Mucosa of stomach (tissue), 1 donor: ENCODE results near the gene OR8G1.
"Not testable (repeated sequence)": the region's sequence is repeated elsewhere in the genome, so short reads cannot be mapped to it uniquely, and the experiment has no call there.

Experiments
- H3K27me3 ChIP-seq: one replicate; pipeline ENCODE4 v1.7.0; 2013; ENCODE audit warnings: mild to moderate bottlenecking, low read length; ENCODE audit not compliant: control insufficient read depth, insufficient read depth
- H3K36me3 ChIP-seq: one replicate; pipeline ENCODE4 v1.7.0; 2013; ENCODE audit warnings: low read length; ENCODE audit not compliant: control insufficient read depth, insufficient read depth
- H3K4me1 ChIP-seq: one replicate; pipeline ENCODE4 v1.7.0; 2013; ENCODE audit warnings: mild to moderate bottlenecking, low read length; ENCODE audit not compliant: control insufficient read depth, insufficient read depth
- H3K4me3 ChIP-seq: one replicate; pipeline ENCODE4 v1.7.0; 2013; ENCODE audit warnings: low read length
- H3K9ac ChIP-seq: one replicate; pipeline ENCODE4 v1.7.0; 2013; ENCODE audit warnings: mild to moderate bottlenecking, low read length, moderate library complexity
- H3K9me3 ChIP-seq: one replicate; pipeline ENCODE4 v1.7.0; 2013; ENCODE audit warnings: mild to moderate bottlenecking, low read length, moderate library complexity; ENCODE audit not compliant: control insufficient read depth
- donor health status: Pancreatic carcinoma.

Gene OR8G1

DNA sequence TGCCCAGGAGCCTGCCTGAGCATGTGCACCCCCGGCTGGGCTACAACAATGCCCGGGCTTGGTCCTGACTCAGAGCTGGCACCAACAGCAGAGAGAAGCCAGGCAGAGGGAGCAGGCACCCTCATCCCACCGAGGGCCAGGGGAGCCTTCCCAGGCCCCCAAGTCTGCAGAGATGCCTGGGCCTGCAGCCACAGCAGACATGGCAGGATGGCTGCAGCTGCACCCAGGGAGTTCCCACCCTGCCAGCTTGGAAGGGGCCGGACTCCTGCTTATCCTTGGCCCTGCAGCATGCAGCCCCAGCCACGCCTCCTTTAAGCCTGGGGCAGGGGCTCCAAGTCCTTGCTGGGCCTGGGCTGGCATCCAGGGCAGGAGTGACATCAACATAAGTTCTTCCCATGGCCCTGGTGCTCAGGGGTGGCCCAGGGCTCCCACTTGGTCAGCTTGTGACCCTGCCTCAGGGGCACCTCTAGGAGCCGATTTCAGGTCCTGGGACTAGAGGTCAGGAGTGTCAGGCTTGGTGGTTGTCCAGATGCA is 31.0 kb upstream of the OR8G1 start:
- Histone ChIP-seq H3K27me3 (no peaks in the 10 kb centered on the region), H3K9me3 (no peaks in the 10 kb centered on the region), H3K36me3 (no peaks in the 10 kb centered on the region), H3K4me1 (no peaks in the 10 kb centered on the region), H3K4me3 (no peak overlapping the region), H3K9ac (no peak overlapping the region)

GRCh38 chr11:124210421-124210820 is 30.5 kb upstream of the OR8G1 start:
- no peak overlapping the region for H3K4me3 ChIP-seq
- no peaks in the 10 kb centered on the region for H3K36me3 ChIP-seq
- H3K9me3 ChIP-seq: no peaks in the 10 kb centered on the region
- no peaks in the 10 kb centered on the region for H3K27me3 ChIP-seq
- H3K4me1 ChIP-seq: no peaks in the 10 kb centered on the region
- H3K9ac ChIP-seq: no peak overlapping the region

- Histone ChIP-seq H3K9ac (no peak overlapping the region), H3K27me3 (no peaks in the 10 kb centered on the region), H3K4me3 (no peak overlapping the region)
Observed at GRCh38 chr11:124211321-124211720, 29.6 kb upstream of the OR8G1 start.

GRCh38 chr11:124214027-124214426 is 26.9 kb upstream of the OR8G1 start:
- Histone ChIP-seq H3K9ac (no peak overlapping the region), H3K4me1 (no peaks in the 10 kb centered on the region), H3K9me3 (no peaks in the 10 kb centered on the region), H3K36me3 (no peaks in the 10 kb centered on the region), H3K4me3 (no peak overlapping the region), H3K27me3 (no peaks in the 10 kb centered on the region)

More at GRCh38 chr11:124211321-124211720, 29.6 kb upstream of the OR8G1 start:
- H3K4me1 ChIP-seq: no peaks in the 10 kb centered on the region
- no peaks in the 10 kb centered on the region for H3K36me3 ChIP-seq
- no peaks in the 10 kb centered on the region for H3K9me3 ChIP-seq

DNA sequence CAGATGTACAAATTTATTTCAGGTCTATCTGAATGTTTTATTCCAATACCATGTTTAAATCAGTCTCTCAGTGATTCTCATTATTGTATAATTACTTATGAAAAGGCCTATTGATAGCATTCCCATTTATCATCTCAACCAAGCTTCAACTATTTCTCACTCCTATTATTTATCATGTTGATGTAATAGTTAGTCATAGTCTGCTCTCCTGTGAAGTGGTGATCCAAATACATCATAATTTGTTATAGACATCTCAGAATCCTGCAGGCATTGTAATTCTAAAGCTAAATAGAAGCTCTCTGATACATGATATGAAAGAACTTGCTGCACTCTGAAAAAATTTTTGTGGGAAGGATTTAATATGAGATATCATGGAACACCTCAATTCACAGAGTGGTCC is 21.8 kb upstream of the OR8G1 start:
- Histone ChIP-seq H3K36me3 (no peaks in the 10 kb centered on the region), H3K9me3 (no peaks in the 10 kb centered on the region), H3K4me3 (no peak overlapping the region), H3K27me3 (no peaks in the 10 kb centered on the region), H3K4me1 (no peaks in the 10 kb centered on the region), H3K9ac (no peak overlapping the region)

GRCh38 chr11:124222407-124222806 is 18.5 kb upstream of the OR8G1 start:
- Histone ChIP-seq H3K4me1 (no peaks in the 10 kb centered on the region), H3K36me3 (no peaks in the 10 kb centered on the region), H3K4me3 (no peak overlapping the region), H3K27me3 (no peaks in the 10 kb centered on the region), H3K9me3 (no peaks in the 10 kb centered on the region), H3K9ac (no peak overlapping the region)

GRCh38 chr11:124224618-124225423 is 16.1 kb upstream of the OR8G1 start:
- not testable (repeated sequence) for H3K36me3 ChIP-seq, H3K9me3 ChIP-seq, H3K4me3 ChIP-seq, H3K9ac ChIP-seq, H3K4me1 ChIP-seq, H3K27me3 ChIP-seq

GRCh38 chr11:124225471-124225870 is 15.4 kb upstream of the OR8G1 start:
- Histone ChIP-seq H3K4me3 (no peak overlapping the region), H3K27me3 (no peaks in the 10 kb centered on the region), H3K9ac (no peak overlapping the region), H3K4me1 (no peaks in the 10 kb centered on the region), H3K36me3 (no peaks in the 10 kb centered on the region), H3K9me3 (no peaks in the 10 kb centered on the region)

GRCh38 chr11:124233376-124233775 is 7.5 kb upstream of the OR8G1 start:
- no peaks in the 10 kb centered on the region for H3K27me3 ChIP-seq
- no peaks in the 10 kb centered on the region for H3K36me3 ChIP-seq
- no peaks in the 10 kb centered on the region for H3K9me3 ChIP-seq
- no peak overlapping the region for H3K4me3 ChIP-seq
- no peak overlapping the region for H3K9ac ChIP-seq
- H3K4me1 ChIP-seq: no peaks in the 10 kb centered on the region

DNA sequence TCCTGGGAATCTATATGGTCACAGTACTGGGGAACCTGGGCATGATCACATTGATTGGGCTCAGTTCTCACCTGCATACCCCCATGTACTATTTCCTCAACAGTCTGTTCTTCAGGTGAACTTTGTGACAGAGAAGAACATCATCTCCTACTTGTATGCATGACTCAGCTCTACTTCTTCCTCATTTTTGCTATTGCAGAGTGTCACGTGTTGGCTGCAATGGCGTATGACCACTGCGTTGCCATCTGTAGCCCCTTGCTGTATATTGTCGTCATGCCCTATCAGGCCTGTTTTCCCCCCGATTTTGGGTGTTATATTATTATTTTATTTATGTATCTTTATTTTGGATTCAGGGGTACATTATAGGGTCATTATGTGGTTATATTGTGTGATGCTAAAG is 2.4 kb upstream of the OR8G1 start:
- Histone ChIP-seq H3K4me3 (no peak overlapping the region), H3K9ac (no peak overlapping the region), H3K36me3 (no peaks in the 10 kb centered on the region), H3K9me3 (no peaks in the 10 kb centered on the region), H3K4me1 (no peaks in the 10 kb centered on the region), H3K27me3 (no peaks in the 10 kb centered on the region)

GRCh38 chr11:124249869-124250268 is 9.0 kb downstream of the OR8G1 start:
- not testable (repeated sequence) for H3K4me3 ChIP-seq, H3K36me3 ChIP-seq, H3K9ac ChIP-seq, H3K4me1 ChIP-seq, H3K9me3 ChIP-seq, H3K27me3 ChIP-seq

DNA sequence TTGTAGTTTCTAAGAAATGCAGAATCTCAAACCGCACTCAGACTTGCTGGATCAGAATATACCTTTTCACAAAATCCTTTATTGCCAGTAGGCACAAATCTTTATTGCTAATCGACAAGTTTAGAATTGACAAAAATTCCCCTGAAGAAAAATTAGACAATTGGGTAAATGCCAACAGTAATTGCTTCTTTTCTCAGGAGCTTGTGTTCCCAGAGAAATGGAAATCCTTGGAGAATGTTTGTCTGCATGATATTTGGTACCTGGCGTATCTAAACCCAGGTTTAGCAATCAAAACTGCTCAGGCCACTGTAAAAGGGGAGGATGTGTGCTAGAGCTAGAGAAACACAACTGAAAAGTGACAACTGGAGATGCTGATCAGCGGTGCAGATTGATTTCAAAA is 15.2 kb downstream of the OR8G1 start, which contains the start of gene OR8G5:
OR8G5 (plus strand) TSS at position 301 of the 400 bp plus-strand sequence. CDS start 8,556 bp downstream, outside the sequence.
- Histone ChIP-seq H3K9ac (no peak within 1 kb of the TSS), H3K4me3 (no peak within 1 kb of the TSS), H3K9me3 (no peaks in the 10 kb centered on the region), H3K27me3 (no peaks in the 10 kb centered on the region), H3K36me3 (no peaks in the 10 kb centered on the region), H3K4me1 (no peaks in the 10 kb centered on the region)
